Brain microvascular endothelial cell (primary cell): Measurements from ENCODE around the gene KIR3DL2.
"Not testable (repeated sequence)": the region's sequence is repeated elsewhere in the genome, so short reads cannot be mapped to it uniquely, and the experiment has no call there.

Experiments used
- DNase-seq: peaks from one replicate; pipeline ENCODE4 v3.0.0-alpha.2; 2020
- H3K27ac ChIP-seq: fragments of 250-450 bp; sonication (Bioruptor Pico); 2 replicates; pipeline ENCODE4 v1.5.1; 2020; ENCODE audit warnings: mild to moderate bottlenecking, moderate library complexity
- H3K27me3 ChIP-seq: fragments of 250-450 bp; sonication (Bioruptor Pico); replicated peaks from 2 replicates; pipeline ENCODE4 v1.5.1; 2020; ENCODE audit warnings: mild to moderate bottlenecking
- H3K36me3 ChIP-seq: fragments of 250-450 bp; sonication (Bioruptor Pico); replicated peaks from 2 replicates; pipeline ENCODE4 v1.5.1; 2020; ENCODE audit warnings: mild to moderate bottlenecking
- H3K4me3 ChIP-seq: 2 replicates; pipeline ENCODE4 v1.5.1; 2011; ENCODE audit warnings: low read depth, mild to moderate bottlenecking, control low read depth, low read length, moderate library complexity
- in situ Hi-C: cut with HindIII; loops from 2 replicates; pipeline ENCODE4 v1.10.0; 2017; ENCODE audit warnings: low sequenced_read_pairs, low pct_ligation_motif_present
- TF ChIP-seq, protein P1 (sequence below): IDR thresholded peaks from 2 replicates; pipeline ENCODE4 v1.5.1; 2011; ENCODE audit warnings: low read depth, mild to moderate bottlenecking, moderate library complexity, low read length, control low read depth, inconsistent platforms; ENCODE audit errors: missing control alignments

KIR3DL2 gene

DNA sequence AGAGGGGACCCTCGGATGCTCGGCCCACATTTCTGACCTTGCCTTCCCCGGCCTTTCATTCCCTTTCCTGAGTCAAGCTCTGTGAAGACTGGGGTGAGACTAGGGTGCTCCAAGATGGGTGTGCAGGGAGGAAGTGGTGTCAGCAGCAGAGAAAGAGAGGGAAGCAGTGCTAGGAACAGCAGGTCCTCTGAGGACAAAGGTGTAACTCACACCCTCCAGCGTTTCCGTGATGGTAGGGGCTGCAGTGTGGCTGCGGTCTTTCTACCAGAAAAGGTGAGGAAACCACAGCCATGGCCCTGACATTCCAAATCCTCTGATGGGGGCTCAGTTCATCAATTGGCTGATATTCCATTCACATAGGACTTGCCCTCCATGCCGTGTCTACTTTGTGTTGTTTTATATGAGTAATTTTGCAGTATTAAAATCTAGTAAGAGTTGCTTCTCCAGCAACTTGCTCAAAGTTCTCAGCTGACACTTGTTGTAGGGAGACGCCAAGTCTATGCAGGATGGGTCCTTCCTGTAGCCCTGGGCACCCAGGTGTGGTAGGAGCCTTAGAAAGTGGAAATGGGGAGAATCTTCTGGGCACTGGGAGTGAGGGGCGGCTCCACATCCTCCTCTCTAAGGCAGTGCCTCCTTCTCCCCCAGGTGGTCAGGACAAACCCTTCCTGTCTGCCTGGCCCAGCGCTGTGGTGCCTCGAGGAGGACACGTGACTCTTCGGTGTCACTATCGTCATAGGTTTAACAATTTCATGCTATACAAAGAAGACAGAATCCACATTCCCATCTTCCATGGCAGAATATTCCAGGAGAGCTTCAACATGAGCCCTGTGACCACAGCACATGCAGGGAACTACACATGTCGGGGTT, 32.3 kb upstream of the KIR3DL2 start:
- TF ChIP-seq, protein P1, sequence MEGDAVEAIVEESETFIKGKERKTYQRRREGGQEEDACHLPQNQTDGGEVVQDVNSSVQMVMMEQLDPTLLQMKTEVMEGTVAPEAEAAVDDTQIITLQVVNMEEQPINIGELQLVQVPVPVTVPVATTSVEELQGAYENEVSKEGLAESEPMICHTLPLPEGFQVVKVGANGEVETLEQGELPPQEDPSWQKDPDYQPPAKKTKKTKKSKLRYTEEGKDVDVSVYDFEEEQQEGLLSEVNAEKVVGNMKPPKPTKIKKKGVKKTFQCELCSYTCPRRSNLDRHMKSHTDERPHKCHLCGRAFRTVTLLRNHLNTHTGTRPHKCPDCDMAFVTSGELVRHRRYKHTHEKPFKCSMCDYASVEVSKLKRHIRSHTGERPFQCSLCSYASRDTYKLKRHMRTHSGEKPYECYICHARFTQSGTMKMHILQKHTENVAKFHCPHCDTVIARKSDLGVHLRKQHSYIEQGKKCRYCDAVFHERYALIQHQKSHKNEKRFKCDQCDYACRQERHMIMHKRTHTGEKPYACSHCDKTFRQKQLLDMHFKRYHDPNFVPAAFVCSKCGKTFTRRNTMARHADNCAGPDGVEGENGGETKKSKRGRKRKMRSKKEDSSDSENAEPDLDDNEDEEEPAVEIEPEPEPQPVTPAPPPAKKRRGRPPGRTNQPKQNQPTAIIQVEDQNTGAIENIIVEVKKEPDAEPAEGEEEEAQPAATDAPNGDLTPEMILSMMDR = no peak
- no peak for DNase-seq
- Histone ChIP-seq H3K36me3 (no peaks in the 10 kb centered on the region), H3K27me3 (no peaks in the 10 kb centered on the region), H3K4me3 (no peak overlapping the region), H3K27ac (no peak overlapping the region)
- in situ Hi-C loops = no loop called here

DNA sequence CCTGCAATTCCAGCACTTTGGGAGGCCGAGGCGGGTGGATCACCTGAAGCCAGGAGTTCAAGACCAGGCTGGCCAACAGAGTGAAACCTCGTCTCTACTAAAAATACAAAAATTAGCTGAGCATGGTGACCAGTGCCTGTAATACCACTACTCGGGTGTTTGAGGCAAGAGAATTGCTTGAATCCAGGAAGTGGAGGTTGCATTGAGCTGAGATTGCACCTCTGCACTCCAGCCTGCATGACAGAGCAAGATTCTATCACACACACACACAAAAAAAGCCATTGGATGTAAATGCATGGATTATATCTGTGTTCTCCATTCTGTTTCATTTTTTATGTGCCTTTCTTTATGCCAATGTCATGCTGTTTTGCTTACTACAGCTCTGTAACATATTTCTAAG, 25.8 kb upstream of the KIR3DL2 start:
- H3K27ac ChIP-seq, H3K4me3 ChIP-seq, H3K36me3 ChIP-seq, in situ Hi-C loops, H3K27me3 ChIP-seq, DNase-seq: not testable (repeated sequence)

DNA sequence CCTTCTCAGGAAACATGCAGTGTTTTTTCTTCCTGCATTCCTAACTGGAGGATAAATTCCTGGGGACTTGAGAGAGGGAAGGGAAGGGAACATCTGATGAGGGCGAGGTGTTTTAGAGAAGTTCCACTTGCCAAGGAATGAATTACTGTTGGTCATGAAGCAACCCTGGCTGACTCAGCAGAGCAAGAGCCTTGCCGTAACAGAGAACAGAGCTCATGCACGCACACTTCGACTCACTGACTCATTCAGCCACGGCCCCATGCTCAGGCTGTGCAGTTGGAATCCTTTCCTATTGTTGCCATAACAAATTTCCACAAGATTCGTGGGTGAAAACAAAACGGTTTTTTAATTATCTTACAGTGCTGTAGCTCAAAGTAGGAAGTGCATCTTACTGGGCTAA, 24.9 kb upstream of the KIR3DL2 start:
- H3K36me3 ChIP-seq, H3K27me3 ChIP-seq, DNase-seq, in situ Hi-C loops, H3K27ac ChIP-seq, H3K4me3 ChIP-seq: not testable (repeated sequence)

DNA sequence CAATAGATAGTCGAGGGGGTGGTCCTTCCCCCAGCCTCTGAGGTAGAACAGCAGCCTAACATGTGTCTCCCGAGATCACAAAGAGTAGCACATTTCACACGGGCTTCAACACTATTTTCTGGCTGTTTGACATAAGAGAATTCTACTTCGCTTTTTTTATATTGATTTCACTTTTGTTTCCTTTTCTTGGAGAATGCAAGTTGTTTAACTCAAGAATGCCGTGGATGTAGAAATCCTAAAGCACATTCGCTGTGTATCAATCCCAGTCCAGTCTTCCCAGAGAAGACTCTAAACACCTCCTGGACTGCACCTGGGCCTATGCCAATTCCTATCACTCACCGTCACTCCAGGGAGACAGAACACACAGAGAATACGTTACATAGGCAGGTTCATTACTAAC, 22.2 kb upstream of the KIR3DL2 start:
- H3K27me3 ChIP-seq, H3K36me3 ChIP-seq, H3K4me3 ChIP-seq, DNase-seq, in situ Hi-C loops, H3K27ac ChIP-seq: not testable (repeated sequence)

DNA sequence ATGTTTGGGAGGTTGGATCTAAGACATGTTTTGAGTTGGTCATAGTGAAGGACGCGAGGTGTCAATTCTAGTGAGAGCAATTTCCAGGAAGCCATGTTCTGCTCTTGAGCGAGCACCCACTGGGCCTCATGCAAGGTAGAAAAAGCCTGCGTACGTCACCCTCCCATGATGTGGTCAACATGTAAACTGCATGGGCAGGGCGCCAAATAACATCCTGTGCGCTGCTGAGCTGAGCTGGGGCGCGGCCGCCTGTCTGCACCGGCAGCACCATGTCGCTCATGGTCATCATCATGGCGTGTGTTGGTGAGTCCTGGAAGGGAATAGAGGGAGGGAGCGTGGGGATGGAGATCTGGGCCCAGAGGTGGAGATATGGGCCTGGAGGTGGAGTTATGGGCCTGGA, 17.7 kb upstream of the KIR3DL2 start, which contains the start of gene KIR2DS4:
KIR2DS4 (plus strand) TSS at position 181 of the 400 bp plus-strand sequence.
- in situ Hi-C loops, H3K4me3 ChIP-seq, DNase-seq, H3K27ac ChIP-seq, H3K36me3 ChIP-seq, H3K27me3 ChIP-seq: not testable (repeated sequence)

DNA sequence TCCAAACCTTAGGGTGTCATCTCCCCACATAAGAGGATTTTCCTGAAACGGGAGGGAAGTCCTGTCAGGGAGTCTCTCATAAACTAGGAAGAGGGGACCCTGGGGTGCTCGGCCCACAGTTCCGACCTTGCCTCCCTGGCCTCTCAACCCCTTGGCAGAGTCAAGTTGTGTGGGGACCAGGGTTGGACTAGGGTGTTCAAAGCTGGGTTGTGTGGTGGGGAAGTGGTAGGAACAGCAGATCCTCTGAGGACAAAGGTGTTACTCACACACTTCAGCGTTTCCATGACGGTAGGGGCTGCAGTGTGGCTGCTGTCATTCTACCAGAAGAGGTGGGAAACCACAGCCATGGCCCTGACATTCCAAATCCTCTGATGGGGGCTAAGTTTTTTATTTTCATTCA, 15.1 kb upstream of the KIR3DL2 start:
- H3K36me3 ChIP-seq, in situ Hi-C loops, H3K27me3 ChIP-seq, H3K4me3 ChIP-seq, DNase-seq, H3K27ac ChIP-seq: not testable (repeated sequence)

DNA sequence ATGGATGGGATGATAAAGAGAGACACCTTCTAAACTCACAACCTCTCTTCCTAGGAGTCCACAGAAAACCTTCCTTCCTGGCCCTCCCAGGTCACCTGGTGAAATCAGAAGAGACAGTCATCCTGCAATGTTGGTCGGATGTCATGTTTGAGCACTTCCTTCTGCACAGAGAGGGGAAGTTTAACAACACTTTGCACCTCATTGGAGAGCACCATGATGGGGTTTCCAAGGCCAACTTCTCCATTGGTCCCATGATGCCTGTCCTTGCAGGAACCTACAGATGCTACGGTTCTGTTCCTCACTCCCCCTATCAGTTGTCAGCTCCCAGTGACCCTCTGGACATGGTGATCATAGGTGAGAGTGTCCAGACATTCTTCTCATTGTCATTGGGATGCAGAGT, 12.7 kb upstream of the KIR3DL2 start:
- DNase-seq, H3K27ac ChIP-seq, in situ Hi-C loops, H3K36me3 ChIP-seq, H3K4me3 ChIP-seq, H3K27me3 ChIP-seq: not testable (repeated sequence)

DNA sequence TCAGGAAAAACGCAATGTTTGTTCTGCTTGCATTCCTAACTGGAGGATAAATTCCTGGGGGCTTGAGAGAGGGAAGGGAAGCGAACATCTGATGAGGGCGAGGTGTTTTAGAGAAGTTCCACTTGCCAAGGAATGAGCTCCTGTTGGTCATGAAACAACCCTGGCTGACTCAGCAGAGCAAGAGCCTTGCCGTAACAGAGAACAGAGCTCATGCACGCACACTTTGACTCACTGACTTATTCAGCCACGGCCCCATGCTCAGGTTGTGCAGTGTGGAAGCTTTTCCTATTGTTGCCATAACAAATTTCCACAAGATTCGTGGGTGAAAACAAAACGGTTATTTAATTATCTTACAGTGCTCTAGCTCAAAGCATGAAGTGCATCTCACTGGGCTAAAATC, 7.1 kb upstream of the KIR3DL2 start:
- in situ Hi-C loops, H3K36me3 ChIP-seq, DNase-seq, H3K27ac ChIP-seq, H3K27me3 ChIP-seq, H3K4me3 ChIP-seq: not testable (repeated sequence)

DNA sequence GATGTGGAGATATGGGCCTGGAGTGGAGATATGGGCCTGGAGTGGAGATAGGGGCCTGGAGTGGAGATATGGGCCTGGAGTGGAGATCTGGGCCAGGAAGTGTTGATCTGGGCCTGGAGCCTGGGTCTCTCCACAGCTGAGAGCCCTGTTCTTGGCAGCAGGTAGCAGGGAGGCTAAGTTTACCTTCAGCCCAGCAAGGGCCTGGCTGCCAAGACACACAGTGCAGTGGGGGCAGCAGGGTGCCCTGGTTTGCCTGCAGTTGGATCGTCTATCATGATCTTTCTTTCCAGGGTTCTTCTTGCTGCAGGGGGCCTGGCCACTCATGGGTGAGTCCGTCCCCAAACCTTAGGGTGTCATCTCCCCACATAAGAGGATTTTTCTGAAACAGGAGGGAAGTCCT, 687 bp downstream of the KIR3DL2 start:
- in situ Hi-C loops = no loop called here
- Histone ChIP-seq H3K27me3 (no peaks in the 10 kb centered on the region), H3K27ac (no peak overlapping the region), H3K4me3 (no peak overlapping the region), H3K36me3 (no peaks in the 10 kb centered on the region)
- DNase-seq = no peak
- TF ChIP-seq, protein P1 = no peak
